Lower leg skin (tissue), 4 donors: ENCODE measurements around the gene RCAN2. TPM values are rescaled to one million over a fixed set of nuclear protein-coding genes. Genes with fewer than 3 reads are reported as not detected.
A peak's percentile ranks its signal among the peaks of the same experiment; 100 is the strongest.

Experiments used
- DNase-seq, 2 donors: peaks; one replicate each; pipeline ENCODE4 v3.0.0-alpha.2; 2019; ENCODE audit warnings: low spot score in 2 of 2
- H3K4me3 ChIP-seq: fragments of 200-600 bp; sonication (generic); 2 replicates; pipeline ENCODE4 v1.5.1; 2017; ENCODE audit warnings: mild to moderate bottlenecking, low read depth; ENCODE audit not compliant: poor library complexity, severe bottlenecking
- CTCF ChIP-seq, 3 donors: fragments of 450-650 bp; IDR thresholded peaks; one replicate each; pipeline ENCODE4 v1.5.1; 2016; ENCODE audit warnings: antibody characterized with exemption in 3 of 3, mild to moderate bottlenecking in 3 of 3, moderate library complexity in 2 of 3
- POLR2A ChIP-seq, 2 donors: fragments of 450-650 bp; IDR thresholded peaks; one replicate each; pipeline ENCODE4 v1.6.1; 2016 to 2017; ENCODE audit warnings: antibody characterized with exemption in 2 of 2, mild to moderate bottlenecking in 1 of 2, moderate library complexity in 1 of 2
- WGBS, 2 donors: methylation state at CpG; one replicate each; pipeline ENCODE4 v1.1.5; 2018; 5-methylcytosine and 5-hydroxymethylcytosine counted together
- intact Hi-C: fragments of 100-400 bp; cut with DNase I; formaldehyde crosslinking; loops from one replicate; pipeline ENCODE4 v1.15.0; 2023; ENCODE audit warnings: low total_unique reads
- total RNA-seq, 4 donors: library from RNA; depleted of rRNA; stranded (reverse); fragments of >200 nt; gene quantifications; one replicate each; pipeline ENCODE4 v1.1.0, GENCODE V29; 2016

The RCAN2 gene
- total RNA-seq, 4 donors from 2014 or later = 3.7 to 18.7 (median 12.8) TPM

GRCh38 chr6:46251583-46252339, 239.5 kb downstream of the RCAN2 start:
- 69 to 76% methylated on average over 3 of the region's 3 CpGs for WGBS, 2 donors
- H3K4me3 ChIP-seq = no peak overlapping the region
- intact Hi-C loops = no loop called here
- DNase-seq = peak in 1 of 2 donors; percentile 30
- no peak for TF ChIP-seq POLR2A (IDR thresholded peaks at IDR 0.05)

GRCh38 chr6:46248143-46248542, 243.1 kb downstream of the RCAN2 start:
- no peak for DNase-seq
- TF ChIP-seq CTCF (IDR thresholded peaks at IDR 0.05) (no peak), POLR2A (IDR thresholded peaks at IDR 0.05) (no peak)
- intact Hi-C loops = no loop called here
- H3K4me3 ChIP-seq = no peak overlapping the region
- 97 to 98% methylated on average over 2 of the region's 2 CpGs for WGBS, 2 donors

GRCh38 chr6:46246727-46247126, 244.5 kb downstream of the RCAN2 start:
- DNase-seq = no peak
- intact Hi-C loops = no loop called here
- TF ChIP-seq POLR2A (IDR thresholded peaks at IDR 0.05) (no peak), CTCF (IDR thresholded peaks at IDR 0.05) (no peak)
- 88 to 92% methylated on average over 8 of the region's 8 CpGs for WGBS, 2 donors
- no peak overlapping the region for H3K4me3 ChIP-seq

- intact Hi-C loops = no loop called here
- TF ChIP-seq POLR2A (IDR thresholded peaks at IDR 0.05) (no peak), CTCF (IDR thresholded peaks at IDR 0.05) (no peak)
- WGBS, 2 donors = 68 to 82% methylated on average over 1 of the region's 1 CpG
- no peak for DNase-seq
- no peak overlapping the region for H3K4me3 ChIP-seq
Measured at GRCh38 chr6:46246081-46246480, 245.2 kb downstream of the RCAN2 start.

GRCh38 chr6:46244670-46245069, 246.6 kb downstream of the RCAN2 start:
- no peak overlapping the region for H3K4me3 ChIP-seq
- no peak for DNase-seq
- WGBS, 2 donors = 83 to 89% methylated on average over 1 of the region's 1 CpG
- intact Hi-C loops = no loop called here
- TF ChIP-seq CTCF (IDR thresholded peaks at IDR 0.05) (no peak), POLR2A (IDR thresholded peaks at IDR 0.05) (no peak)

- 69 to 73% methylated on average over 5 of the region's 5 CpGs for WGBS, 2 donors
- no peak for TF ChIP-seq CTCF (IDR thresholded peaks at IDR 0.05)
- no peak for TF ChIP-seq POLR2A (IDR thresholded peaks at IDR 0.05)
- no peak overlapping the region for H3K4me3 ChIP-seq
- no peak for DNase-seq
- intact Hi-C loops = no loop called here
Measured at GRCh38 chr6:46243754-46244153, 247.5 kb downstream of the RCAN2 start.
